Measurements from ENCODE around the gene CNKSR1.
A peak's percentile ranks its signal among the peaks of the same experiment; 100 is the strongest.
"Not testable (repeated sequence)": the region's sequence is repeated elsewhere in the genome, so short reads cannot be mapped to it uniquely, and the experiment has no call there.

The CNKSR1 gene

GRCh38 chr1:26230682-26231081 is 53.4 kb downstream of the CNKSR1 start:
- DNase-seq (ENCODE audit: low read depth) = not testable (repeated sequence)

DNA sequence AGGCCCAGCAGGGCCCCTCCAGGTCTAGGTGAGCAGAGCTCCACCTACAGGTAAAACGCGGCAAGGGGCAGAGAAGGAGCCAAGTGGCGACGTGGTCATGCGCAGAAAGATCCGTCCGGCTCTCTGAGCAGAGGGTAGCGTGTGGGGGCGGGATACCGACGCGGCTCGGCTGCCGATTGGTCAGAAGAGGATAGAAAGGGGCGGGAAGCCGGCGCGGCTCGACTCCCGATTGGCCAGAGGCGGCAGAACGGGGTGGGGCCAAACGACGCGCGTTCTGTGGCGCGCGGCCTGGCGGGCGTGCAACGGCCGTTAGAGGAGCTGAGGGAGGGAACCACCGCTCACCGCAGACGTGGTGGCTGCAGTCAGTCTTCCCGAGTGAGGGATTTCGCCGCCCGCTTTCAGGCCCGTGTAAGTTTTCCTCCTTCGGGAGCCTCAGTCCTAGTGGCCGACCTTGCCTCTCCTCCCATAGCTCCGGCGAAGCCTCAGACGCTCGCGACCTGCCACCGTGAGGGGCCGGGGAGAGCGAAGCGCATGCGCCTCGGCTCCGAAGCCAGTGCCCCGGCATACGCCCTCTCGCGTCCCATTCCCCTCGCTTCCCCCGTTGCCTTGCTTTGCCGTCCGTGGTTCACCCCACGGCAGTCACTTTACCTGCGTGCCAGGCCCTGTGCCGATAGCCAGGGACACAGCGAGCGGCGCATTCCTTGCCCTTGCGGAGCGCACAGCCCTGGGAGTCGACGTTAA is 56.8 kb downstream of the CNKSR1 start, which contains the start of gene CEP85:
Gene CEP85 (plus strand): TSS at position 298 of the 741 bp plus-strand sequence. CDS start 5,584 bp downstream, outside the sequence.
- DNase-seq (ENCODE audit: low read depth) = peak; percentile 97

DNA sequence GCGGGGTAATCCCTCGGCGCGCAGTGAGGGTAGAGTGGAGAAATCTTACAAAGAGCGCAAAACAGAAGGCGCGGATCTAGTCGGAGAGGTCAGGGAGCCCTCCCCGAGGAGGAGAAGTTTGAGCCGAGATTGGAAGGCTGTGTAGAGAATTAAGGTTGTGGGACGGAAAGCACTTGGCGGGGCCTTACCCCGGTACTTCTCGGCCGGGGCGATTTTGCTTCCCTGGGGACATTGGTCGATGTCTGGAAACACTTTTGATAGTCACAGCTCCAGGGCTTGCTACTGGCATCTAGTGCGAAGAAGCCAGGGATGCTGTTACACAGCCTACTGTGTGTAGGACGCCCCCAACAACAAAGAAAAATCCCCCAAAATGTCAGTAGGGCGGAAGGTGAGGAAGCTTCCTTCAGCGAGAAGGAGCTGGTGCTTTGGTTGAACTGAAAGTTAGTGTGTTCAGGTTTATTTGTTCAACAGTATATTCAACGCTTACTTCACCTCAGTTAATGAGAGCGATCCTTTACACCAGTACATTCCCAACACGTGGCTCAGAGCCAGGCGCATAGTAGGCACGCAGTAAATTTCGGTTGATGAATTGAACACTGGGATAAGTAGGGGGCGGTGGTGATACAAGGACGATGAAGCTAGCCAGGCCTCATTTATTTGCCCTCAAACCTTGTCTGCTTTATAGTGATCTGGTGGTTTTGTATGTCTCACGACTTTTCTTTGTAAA is 57.5 kb downstream of the CNKSR1 start:
- DNase-seq (ENCODE audit: low read depth) = no peak

- no peak for DNase-seq (ENCODE audit: low read depth)
Measured at GRCh38 chr1:26237230-26237966, 60.1 kb downstream of the CNKSR1 start.
